Upper lobe of left lung (tissue), 4 donors: ENCODE measurements around the gene C6orf141.

ENCODE experiments used
- CTCF ChIP-seq, 6 experiments: fragments of 450-650 bp in 4 of 6; fragments of 200-600 bp in 2 of 6; sonication (generic) in 2 of 6; IDR thresholded peaks; one replicate each; pipeline ENCODE4 v1.5.1; 2016 to 2019; ENCODE audit warnings: antibody characterized with exemption in 6 of 6
- POLR2A ChIP-seq, 4 donors: fragments of 450-650 bp; IDR thresholded peaks; one replicate each; pipeline ENCODE4 v1.5.1; 2016 to 2017; ENCODE audit warnings: antibody characterized with exemption in 4 of 4, mild to moderate bottlenecking in 2 of 4

GRCh38 chr6:49548613-49549304 is 1.7 kb upstream of the C6orf141 start:
- TF ChIP-seq CTCF (IDR thresholded peaks at IDR 0.05) = no peak
- TF ChIP-seq POLR2A (IDR thresholded peaks at IDR 0.05) = no peak
